ENCODE data around the gene STX2. TPM values are rescaled to one million over a fixed set of nuclear protein-coding genes. Genes with fewer than 3 reads are reported as not detected.
"Not testable (repeated sequence)": the region's sequence is repeated elsewhere in the genome, so short reads cannot be mapped to it uniquely, and the experiment has no call there.

STX2 gene
- total and polyA plus RNA-seq, 9 donors = 14.6 to 24.7 (median 17.9) TPM

GRCh38 chr12:130788515-130788914 lies 50.5 kb downstream of the STX2 start:
- WGBS (ENCODE audit: insufficient coverage) = 61% methylated on average over 17 of the region's 21 CpGs
- Histone ChIP-seq H3K4me1 (ENCODE audit: control insufficient read depth, insufficient read depth, low read length) (no peaks in the 10 kb centered on the region), H3K36me3 (ENCODE audit: control insufficient read depth, insufficient read depth, low read length) (peaks cover 20% of the 10 kb centered on the region), H3K27me3 (ENCODE audit: control insufficient read depth, insufficient read depth, low read length) (no peaks in the 10 kb centered on the region), H3K27ac (ENCODE audit: low read length) (no peak overlapping the region), H3K9me3 (replicated peaks; ENCODE audit: control insufficient read depth, low read depth, low read length) (peaks cover 9% of the 10 kb centered on the region), H3K4me3 (ENCODE audit: low read length) (no peak overlapping the region)
- DNase-seq = no peak

- no peak for DNase-seq
- Histone ChIP-seq H3K27ac (ENCODE audit: low read length) (no peak overlapping the region), H3K36me3 (ENCODE audit: control insufficient read depth, insufficient read depth, low read length) (peaks cover 14% of the 10 kb centered on the region), H3K9me3 (replicated peaks; ENCODE audit: control insufficient read depth, low read depth, low read length) (peaks cover 9% of the 10 kb centered on the region), H3K27me3 (ENCODE audit: control insufficient read depth, insufficient read depth, low read length) (no peaks in the 10 kb centered on the region), H3K4me3 (ENCODE audit: low read length) (no peak overlapping the region), H3K4me1 (ENCODE audit: control insufficient read depth, insufficient read depth, low read length) (no peaks in the 10 kb centered on the region)
- WGBS (ENCODE audit: insufficient coverage) = 64% methylated on average over 30 of the region's 35 CpGs
These were observed 51.3 kb downstream of the STX2 start for GRCh38 chr12:130787445-130788410.

- Histone ChIP-seq H3K4me3 (ENCODE audit: low read length) (no peak overlapping the region), H3K36me3 (ENCODE audit: control insufficient read depth, insufficient read depth, low read length) (peaks cover 12% of the 10 kb centered on the region), H3K27me3 (ENCODE audit: control insufficient read depth, insufficient read depth, low read length) (no peaks in the 10 kb centered on the region), H3K9me3 (replicated peaks; ENCODE audit: control insufficient read depth, low read depth, low read length) (peaks cover 9% of the 10 kb centered on the region), H3K4me1 (ENCODE audit: control insufficient read depth, insufficient read depth, low read length) (no peaks in the 10 kb centered on the region), H3K27ac (ENCODE audit: low read length) (no peak overlapping the region)
- 100% methylated on average over 3 of the region's 10 CpGs for WGBS (ENCODE audit: insufficient coverage)
- no peak for DNase-seq
These were observed 52.0 kb downstream of the STX2 start for GRCh38 chr12:130787041-130787440.

- 77% methylated on average over 13 of the region's 18 CpGs for WGBS (ENCODE audit: insufficient coverage)
- DNase-seq = no peak
- Histone ChIP-seq H3K4me3 (ENCODE audit: low read length) (no peak overlapping the region), H3K36me3 (ENCODE audit: control insufficient read depth, insufficient read depth, low read length) (peaks cover 9% of the 10 kb centered on the region), H3K9me3 (replicated peaks; ENCODE audit: control insufficient read depth, low read depth, low read length) (peaks cover 9% of the 10 kb centered on the region), H3K27me3 (ENCODE audit: control insufficient read depth, insufficient read depth, low read length) (no peaks in the 10 kb centered on the region), H3K27ac (ENCODE audit: low read length) (no peak overlapping the region), H3K4me1 (ENCODE audit: control insufficient read depth, insufficient read depth, low read length) (no peaks in the 10 kb centered on the region)
These were observed 55.8 kb downstream of the STX2 start for GRCh38 chr12:130783110-130783715.

- not testable (repeated sequence) for H3K27me3 ChIP-seq (ENCODE audit: control insufficient read depth, insufficient read depth, low read length); H3K9me3 ChIP-seq (replicated peaks; ENCODE audit: control insufficient read depth, low read depth, low read length); H3K36me3 ChIP-seq (ENCODE audit: control insufficient read depth, insufficient read depth, low read length); H3K4me1 ChIP-seq (ENCODE audit: control insufficient read depth, insufficient read depth, low read length); H3K4me3 ChIP-seq (ENCODE audit: low read length); DNase-seq; H3K27ac ChIP-seq (ENCODE audit: low read length)
- WGBS (ENCODE audit: insufficient coverage) = 84% methylated on average over 11 of the region's 13 CpGs
These were observed 56.8 kb downstream of the STX2 start for GRCh38 chr12:130782245-130782644.

- no peaks in the 10 kb centered on the region for H3K36me3 ChIP-seq (ENCODE audit: control insufficient read depth, insufficient read depth, low read length)
- no peak overlapping the region for H3K27ac ChIP-seq (ENCODE audit: low read length)
- H3K4me1 ChIP-seq (ENCODE audit: control insufficient read depth, insufficient read depth, low read length) = peaks cover 7% of the 10 kb centered on the region
- H3K27me3 ChIP-seq (ENCODE audit: control insufficient read depth, insufficient read depth, low read length) = peaks cover 3% of the 10 kb centered on the region
- H3K4me3 ChIP-seq (ENCODE audit: low read length) = no peak overlapping the region
- peaks cover 9% of the 10 kb centered on the region for H3K9me3 ChIP-seq (replicated peaks; ENCODE audit: control insufficient read depth, low read depth, low read length)
- WGBS (ENCODE audit: insufficient coverage) = 87% methylated on average over 19 of the region's 28 CpGs
- no peak for DNase-seq
These were observed 58.0 kb downstream of the STX2 start for GRCh38 chr12:130780880-130781575.

GRCh38 chr12:130780325-130780724 lies 58.7 kb downstream of the STX2 start:
- Histone ChIP-seq H3K36me3 (ENCODE audit: control insufficient read depth, insufficient read depth, low read length) (no peaks in the 10 kb centered on the region), H3K4me3 (ENCODE audit: low read length) (no peak overlapping the region), H3K9me3 (replicated peaks; ENCODE audit: control insufficient read depth, low read depth, low read length) (peaks cover 6% of the 10 kb centered on the region), H3K27me3 (ENCODE audit: control insufficient read depth, insufficient read depth, low read length) (peaks cover 10% of the 10 kb centered on the region), H3K27ac (ENCODE audit: low read length) (no peak overlapping the region), H3K4me1 (ENCODE audit: control insufficient read depth, insufficient read depth, low read length) (peaks cover 12% of the 10 kb centered on the region)
- WGBS (ENCODE audit: insufficient coverage) = 77% methylated on average over 10 of the region's 10 CpGs
- DNase-seq = no peak

- DNase-seq = no peak
- Histone ChIP-seq H3K4me3 (ENCODE audit: low read length) (no peak overlapping the region), H3K36me3 (ENCODE audit: control insufficient read depth, insufficient read depth, low read length) (no peaks in the 10 kb centered on the region), H3K27ac (ENCODE audit: low read length) (no peak overlapping the region), H3K4me1 (ENCODE audit: control insufficient read depth, insufficient read depth, low read length) (peaks cover 12% of the 10 kb centered on the region), H3K27me3 (ENCODE audit: control insufficient read depth, insufficient read depth, low read length) (peaks cover 14% of the 10 kb centered on the region), H3K9me3 (replicated peaks; ENCODE audit: control insufficient read depth, low read depth, low read length) (no peaks in the 10 kb centered on the region)
- 75% methylated on average over 5 of the region's 5 CpGs for WGBS (ENCODE audit: insufficient coverage)
These were observed 60.3 kb downstream of the STX2 start for GRCh38 chr12:130778776-130779175.

GRCh38 chr12:130776857-130777339 lies 62.2 kb downstream of the STX2 start:
- Histone ChIP-seq H3K9me3 (replicated peaks; ENCODE audit: control insufficient read depth, low read depth, low read length) (no peaks in the 10 kb centered on the region), H3K4me1 (ENCODE audit: control insufficient read depth, insufficient read depth, low read length) (peaks cover 12% of the 10 kb centered on the region), H3K4me3 (ENCODE audit: low read length) (no peak overlapping the region), H3K36me3 (ENCODE audit: control insufficient read depth, insufficient read depth, low read length) (no peaks in the 10 kb centered on the region), H3K27ac (ENCODE audit: low read length) (no peak overlapping the region), H3K27me3 (ENCODE audit: control insufficient read depth, insufficient read depth, low read length) (peaks cover 14% of the 10 kb centered on the region)
- WGBS (ENCODE audit: insufficient coverage) = 80% methylated on average over 8 of the region's 11 CpGs
- DNase-seq = no peak
